HG02759 (cell line): ENCODE results near the gene EYA3.

Experiments used
- ATAC-seq: cut with Tn5 transposase; IDR thresholded peaks from one replicate; pipeline ENCODE4 v1.9.1; 2021; ENCODE audit warnings: mild to moderate bottlenecking, moderate library complexity; ENCODE audit not compliant: unreplicated experiment

Gene EYA3

DNA sequence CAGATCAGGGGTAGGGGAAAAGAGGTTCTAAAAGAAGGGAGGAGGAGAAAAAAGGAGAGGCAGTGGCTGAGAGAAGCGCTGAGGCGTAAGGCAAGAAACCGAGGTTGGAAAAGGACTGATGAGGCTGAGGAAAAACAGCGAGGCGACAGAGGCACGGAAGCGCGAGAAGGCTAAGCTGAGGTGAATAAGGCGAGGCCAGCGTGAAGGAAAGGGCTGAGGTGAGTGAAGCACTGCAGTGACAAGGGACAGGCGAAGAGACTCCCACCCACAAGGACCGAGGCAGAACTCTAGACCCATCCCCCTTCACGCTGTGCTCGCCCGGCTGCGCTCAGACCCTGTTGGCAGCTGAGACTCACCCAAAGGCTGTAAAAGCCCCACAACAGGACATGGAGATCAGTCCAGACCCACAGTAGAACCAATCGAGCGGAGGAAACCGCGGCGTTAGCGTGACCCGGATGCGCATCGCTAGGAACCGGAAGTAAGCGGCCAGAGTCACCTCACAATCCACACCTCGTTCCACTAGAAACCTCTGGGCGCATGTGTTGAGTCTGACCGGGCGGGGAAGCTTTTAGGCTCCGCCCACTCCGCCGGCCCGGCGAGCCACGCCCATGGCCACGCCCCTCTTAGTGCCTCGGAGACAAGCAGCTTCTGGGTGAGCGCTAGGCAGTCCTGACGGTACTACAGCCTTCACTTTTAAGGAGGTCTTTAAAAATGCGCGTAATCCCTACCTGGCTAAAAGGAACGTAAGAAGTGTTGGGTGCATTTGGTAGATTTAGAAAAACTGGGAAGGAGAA, at the start of gene EYA3:
Gene EYA3 (minus strand): TSS at position 443 of the 794 bp plus-strand sequence. CDS start 30,584 bp downstream, outside the sequence.
- ATAC-seq = peak; percentile 91

GRCh38 chr1:28136922-28137613, 48.7 kb upstream of the EYA3 start:
- ATAC-seq = no peak

DNA sequence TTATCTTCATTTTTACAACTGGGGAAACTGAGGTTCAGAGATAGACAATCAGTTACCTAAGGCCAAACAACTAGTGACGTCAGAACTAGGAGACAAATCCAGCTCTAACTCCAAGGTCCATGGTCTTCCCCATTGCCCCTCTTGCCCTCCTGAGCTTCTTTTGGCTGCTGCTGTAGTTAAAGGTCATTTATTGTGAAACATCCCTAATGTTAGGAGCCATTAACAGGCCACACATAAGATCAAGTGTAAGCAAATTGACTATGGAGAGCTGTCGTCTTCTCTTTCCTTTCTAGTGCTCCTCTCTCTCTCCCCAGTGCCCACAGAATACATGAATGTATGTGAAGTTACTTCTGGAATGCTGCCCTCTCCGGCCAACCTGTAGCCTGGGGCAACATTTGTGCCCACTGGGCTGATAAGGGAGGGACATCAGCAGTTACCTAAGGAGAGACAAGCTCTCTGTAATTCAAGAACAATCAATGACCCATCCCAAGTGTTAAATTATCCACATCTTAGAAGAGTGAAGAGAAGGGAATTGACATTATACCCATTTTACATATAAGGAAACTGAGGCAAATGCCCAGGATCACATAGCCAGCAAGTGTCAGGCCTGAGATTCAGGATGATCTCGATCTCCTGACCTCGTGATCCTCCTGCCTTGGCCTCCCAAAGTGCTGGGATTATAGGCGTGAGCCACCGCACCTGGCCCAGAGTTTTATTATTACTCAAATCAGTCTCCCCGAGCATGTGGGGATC, 47.9 kb upstream of the EYA3 start:
- no peak for ATAC-seq

GRCh38 chr1:28135371-28136168, 47.2 kb upstream of the EYA3 start:
- ATAC-seq = no peak

GRCh38 chr1:28134651-28135207, 46.3 kb upstream of the EYA3 start:
- ATAC-seq = no peak

GRCh38 chr1:28132171-28133167, 44.1 kb upstream of the EYA3 start:
- no peak for ATAC-seq

GRCh38 chr1:28130901-28131300, 42.5 kb upstream of the EYA3 start:
- no peak for ATAC-seq

DNA sequence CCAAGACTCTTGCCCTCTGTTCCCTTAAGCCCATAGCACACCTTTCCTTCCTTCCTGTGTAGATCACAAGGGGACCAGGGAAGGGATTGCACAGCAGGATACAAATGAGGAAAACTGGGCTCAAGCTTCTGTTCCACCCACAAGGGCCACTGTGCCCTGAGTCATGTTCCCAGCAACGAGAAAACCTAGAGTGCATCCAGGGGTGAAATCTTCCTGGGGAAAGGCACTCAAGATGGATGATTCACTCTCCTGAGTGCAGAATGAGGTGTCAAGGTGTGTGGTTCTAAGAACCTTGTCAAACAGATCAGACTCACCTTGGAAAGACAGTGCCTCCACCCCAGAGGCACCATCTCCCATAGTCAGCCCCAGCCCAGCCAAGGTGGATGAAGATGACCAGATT, 40.7 kb upstream of the EYA3 start:
- ATAC-seq = no peak

DNA sequence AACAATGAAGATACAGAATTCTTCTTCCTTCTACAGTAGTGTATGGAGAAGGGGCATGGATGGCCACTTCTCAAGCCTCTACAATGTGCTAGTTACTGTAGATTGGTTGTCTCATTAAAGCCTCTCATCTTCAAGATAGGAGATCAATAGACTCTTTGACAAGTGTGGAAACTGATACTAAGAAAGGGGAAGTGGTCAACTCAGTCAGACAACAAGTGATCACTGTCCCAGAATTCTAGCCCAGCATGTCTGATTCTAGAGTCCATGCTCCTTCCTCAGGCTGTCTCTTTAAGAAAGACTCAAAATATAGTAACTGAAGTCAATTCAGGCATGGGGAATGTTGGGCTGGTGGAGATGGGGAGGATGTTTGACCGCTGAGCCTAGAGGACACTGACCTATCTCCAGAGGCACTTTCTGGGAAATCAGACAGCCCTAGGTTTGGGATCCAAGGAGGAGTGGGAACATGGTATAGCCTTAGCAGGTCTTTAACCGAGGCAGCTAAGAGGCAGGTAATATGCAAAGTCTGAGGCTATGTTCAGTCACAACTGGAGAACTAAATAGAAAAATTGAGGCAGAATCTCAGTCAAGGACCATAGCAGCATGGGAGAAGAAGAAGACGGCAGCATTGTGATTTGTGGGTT, 39.3 kb upstream of the EYA3 start:
- ATAC-seq = peak; percentile 71

DNA sequence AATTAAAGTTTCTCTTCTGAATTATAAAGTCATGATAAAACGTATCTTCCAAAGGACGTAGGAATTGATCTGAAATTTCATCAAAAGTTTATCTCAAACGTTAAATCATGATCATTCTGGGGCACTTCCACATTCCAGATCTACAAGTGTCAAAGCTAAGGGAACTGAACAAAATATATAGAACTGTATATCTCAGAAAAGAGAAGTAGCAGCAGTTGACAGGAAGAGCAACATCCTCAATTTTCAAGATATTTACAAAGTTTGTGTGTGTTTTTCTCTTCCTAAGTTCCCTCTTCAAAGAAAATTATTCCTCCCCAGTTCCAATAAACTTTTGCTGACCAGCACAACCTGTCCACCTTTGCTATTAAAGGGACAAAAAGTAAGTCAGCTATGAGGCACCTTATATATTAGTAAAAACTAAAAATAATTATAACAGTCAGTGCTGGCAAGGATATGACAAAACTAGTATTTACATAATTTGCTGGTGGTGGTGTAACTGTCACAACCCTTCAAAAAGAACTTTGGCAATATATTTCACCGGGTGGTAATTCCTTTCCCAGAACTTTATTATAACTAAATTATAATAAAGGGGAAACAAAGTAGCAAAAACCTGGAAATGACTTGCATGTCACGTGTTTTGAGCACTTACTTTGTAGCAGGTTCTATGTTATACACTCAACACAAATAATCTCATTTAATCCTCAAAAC, 38.5 kb upstream of the EYA3 start:
- no peak for ATAC-seq

DNA sequence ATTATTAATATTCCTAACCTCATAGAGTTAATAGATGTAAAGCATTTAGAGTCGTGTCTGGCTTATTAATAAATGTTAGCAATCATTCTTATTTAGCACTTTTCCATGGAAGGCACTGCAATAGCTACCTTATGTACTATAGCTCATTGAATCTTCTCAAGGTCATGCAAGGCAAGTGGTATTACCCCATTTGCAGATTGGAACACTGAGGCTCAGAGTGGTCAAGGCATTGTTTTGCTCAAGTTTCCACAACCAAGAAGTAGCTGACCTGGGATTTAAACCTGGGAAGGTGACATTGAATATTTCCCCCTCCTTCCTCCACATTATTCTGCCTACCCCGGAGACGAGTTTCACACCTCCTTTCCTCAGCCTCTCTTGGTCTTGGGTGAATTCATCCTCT, 37.8 kb upstream of the EYA3 start:
- ATAC-seq = no peak

GRCh38 chr1:28123461-28123961, 35.1 kb upstream of the EYA3 start:
- ATAC-seq = no peak

DNA sequence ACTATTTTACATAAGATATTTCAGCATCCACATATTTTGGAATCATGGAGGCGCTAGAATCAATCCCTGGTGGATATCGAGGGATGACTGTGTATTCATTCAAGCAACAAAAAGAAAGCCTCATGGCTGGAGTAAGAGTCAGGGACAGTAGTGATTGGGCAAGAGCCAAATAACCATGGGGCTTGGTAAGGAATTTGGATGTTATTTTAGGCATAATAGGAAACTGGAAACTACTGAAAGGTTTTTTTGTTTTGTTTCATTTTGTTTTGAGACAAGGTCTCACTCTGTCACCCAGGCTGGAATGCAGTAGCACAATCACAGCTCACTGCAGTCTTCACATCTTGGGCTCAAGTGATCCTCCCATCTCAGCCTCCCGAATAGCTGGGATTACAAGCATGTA, 33.8 kb upstream of the EYA3 start:
- no peak for ATAC-seq

- no peak for ATAC-seq
Measured at GRCh38 chr1:28119556-28119955, 31.1 kb upstream of the EYA3 start.

DNA sequence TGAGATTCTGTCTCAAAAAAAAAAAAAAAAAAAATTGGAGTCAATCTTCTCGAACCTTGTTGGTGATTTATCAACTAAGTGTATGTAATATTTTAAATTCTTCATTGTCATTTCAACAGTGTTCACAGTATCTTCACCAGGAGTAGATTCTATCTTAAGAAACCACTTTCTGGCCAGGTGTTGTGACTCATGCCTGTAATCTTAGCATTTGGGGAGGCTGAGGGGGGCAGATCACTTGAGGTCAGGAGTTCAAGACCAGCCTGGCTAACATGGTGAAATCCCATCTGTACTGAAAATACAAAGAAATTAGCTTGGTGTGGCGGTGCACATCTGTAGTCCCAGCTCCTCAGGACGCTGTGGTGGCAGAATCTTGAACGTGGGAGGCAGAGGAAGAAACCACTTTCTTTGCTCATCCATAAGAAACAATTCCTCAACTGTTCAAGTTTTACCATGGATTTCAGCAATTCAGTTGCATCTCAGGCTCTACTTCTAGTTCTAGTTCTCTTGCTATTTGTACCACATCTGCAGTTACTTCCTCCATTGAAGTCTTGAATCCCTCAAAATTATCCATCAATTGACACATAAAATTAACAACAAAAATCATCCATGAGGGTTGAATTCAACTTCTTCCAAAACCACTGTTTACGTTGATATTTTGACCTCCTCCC, 30.4 kb upstream of the EYA3 start:
- no peak for ATAC-seq

GRCh38 chr1:28115267-28115666, 26.9 kb upstream of the EYA3 start:
- no peak for ATAC-seq

- ATAC-seq = no peak
Measured at GRCh38 chr1:28114844-28115243, 26.4 kb upstream of the EYA3 start.

DNA sequence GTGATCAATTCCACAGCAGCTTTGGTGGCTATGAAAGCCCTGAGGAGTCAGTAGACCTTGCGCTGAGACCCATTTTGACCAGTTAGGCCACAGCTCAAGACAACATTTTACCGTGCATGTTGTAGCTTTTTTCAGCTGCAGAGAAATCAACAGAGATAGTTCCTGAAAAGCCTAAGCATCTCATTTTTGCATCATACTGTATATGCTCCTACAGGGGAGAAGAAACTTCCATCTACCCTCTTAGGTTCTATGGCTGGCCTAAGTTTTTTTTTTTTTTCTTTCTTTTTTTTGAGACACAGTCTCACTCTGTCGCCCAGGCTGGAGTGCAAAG, 24.8 kb upstream of the EYA3 start:
- no peak for ATAC-seq
